Measurements from ENCODE around the gene ANO2.
"Not testable (repeated sequence)": the region's sequence is repeated elsewhere in the genome, so short reads cannot be mapped to it uniquely, and the experiment has no call there.

ANO2 gene

DNA sequence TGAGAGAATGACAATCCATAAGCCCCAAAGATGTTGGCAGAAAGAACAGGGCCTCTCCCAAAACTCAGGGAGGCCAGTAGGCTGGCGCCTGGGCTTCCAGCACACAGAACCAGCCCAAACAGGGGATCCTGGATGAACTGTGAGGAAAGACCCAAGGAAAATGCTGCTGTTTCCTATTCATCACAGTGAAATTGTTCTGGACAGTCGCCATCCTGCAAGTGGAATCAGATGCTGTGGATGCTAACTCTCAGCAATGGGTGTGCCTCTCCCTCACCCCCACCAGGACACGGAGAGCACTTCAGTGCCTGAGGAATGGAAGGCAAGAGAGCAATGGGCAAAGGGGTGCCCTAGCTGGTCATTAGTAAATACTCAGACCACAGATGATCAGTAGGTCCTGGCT lies 80.8 kb downstream of the ANO2 start:
- DNase-seq (ENCODE audit: extremely low read depth, low read depth): no peak
- TF ChIP-seq, protein P1, sequence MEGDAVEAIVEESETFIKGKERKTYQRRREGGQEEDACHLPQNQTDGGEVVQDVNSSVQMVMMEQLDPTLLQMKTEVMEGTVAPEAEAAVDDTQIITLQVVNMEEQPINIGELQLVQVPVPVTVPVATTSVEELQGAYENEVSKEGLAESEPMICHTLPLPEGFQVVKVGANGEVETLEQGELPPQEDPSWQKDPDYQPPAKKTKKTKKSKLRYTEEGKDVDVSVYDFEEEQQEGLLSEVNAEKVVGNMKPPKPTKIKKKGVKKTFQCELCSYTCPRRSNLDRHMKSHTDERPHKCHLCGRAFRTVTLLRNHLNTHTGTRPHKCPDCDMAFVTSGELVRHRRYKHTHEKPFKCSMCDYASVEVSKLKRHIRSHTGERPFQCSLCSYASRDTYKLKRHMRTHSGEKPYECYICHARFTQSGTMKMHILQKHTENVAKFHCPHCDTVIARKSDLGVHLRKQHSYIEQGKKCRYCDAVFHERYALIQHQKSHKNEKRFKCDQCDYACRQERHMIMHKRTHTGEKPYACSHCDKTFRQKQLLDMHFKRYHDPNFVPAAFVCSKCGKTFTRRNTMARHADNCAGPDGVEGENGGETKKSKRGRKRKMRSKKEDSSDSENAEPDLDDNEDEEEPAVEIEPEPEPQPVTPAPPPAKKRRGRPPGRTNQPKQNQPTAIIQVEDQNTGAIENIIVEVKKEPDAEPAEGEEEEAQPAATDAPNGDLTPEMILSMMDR (IDR thresholded peaks at IDR 0.05; ENCODE audit: low read depth, low read length): no peak

DNA sequence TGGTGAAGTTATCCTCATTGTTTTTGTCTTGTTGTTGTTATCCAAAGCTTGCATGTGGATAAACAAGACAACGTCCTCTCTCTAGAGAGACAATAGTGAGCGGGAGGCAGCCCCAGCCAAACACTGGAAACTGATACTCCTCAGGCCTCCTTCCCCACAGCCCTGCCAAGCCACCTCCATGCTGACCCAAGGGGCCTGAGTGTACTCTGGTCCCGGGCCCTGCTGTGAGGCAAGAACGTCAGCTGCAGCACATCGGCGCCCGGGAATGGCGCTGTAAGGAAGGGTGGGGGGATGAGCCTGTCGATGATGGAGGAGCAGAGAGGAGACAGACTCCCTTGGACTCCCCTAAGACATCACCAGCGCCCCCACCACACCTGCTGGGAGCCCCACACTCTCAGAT lies 83.6 kb downstream of the ANO2 start:
- TF ChIP-seq, protein P1 (IDR thresholded peaks at IDR 0.05; ENCODE audit: low read depth, low read length): no peak
- DNase-seq (ENCODE audit: extremely low read depth, low read depth): no peak

DNA sequence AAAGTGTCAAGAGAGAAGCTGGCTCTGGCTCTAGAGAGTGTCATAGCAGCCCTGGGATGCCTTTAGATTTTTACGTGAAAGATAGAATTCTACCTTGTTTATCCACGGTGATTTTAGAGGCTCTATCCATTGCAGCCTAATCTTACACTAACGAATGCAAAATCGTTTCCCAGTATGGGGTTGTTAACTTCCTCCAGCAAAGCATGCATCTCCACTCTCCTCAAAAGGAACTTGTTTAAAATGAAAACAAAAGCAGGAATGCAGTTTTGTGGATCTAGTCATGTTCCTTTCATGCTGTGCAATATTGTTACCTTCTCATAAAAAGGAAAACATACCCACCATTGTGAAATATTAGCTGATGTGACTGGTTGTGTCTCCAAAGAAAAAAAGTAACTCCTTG lies 88.4 kb downstream of the ANO2 start:
- TF ChIP-seq, protein P1 (IDR thresholded peaks at IDR 0.05; ENCODE audit: low read depth, low read length): no peak
- no peak for DNase-seq (ENCODE audit: extremely low read depth, low read depth)

DNA sequence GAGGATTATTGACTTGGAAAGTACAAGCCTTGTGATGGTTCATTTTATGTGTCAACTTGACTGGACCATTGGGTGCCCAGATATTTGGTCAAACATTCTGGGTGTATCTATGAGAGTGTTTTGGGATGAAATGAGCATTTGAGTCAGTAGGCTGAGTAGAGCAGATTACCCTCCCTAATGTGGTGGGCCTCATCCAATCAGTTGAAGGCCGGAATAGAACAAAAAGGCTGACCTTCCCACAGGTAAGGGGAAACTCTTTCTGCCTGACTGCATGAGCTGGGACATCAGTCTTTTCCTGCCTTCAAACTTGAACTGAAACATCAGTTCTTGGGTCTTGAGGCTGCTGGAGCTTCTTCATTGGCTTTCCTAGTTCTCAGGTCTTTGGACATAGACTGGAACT lies 98.1 kb downstream of the ANO2 start:
- no peak for DNase-seq (ENCODE audit: extremely low read depth, low read depth)
- TF ChIP-seq, protein P1 (IDR thresholded peaks at IDR 0.05; ENCODE audit: low read depth, low read length): no peak

DNA sequence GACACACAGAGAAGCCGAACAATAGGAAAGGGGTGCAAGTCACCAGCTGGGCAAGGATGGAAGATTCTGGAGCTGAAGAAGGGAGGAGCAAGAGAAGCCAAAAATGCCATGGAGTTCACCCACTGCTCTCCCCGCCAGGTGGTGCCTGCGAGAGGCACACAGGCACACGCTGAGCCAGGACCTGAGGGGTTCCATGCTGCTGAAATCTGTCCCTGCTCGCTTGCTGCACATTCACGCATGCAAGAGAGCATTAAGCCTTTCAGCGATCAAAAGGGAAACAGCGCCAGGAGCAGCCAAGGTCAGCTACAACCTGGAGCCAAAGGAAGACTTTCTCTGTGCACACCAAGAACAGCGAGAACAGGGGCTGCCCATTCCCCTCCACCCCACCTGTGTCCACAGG lies 104.1 kb downstream of the ANO2 start:
- DNase-seq (ENCODE audit: extremely low read depth, low read depth): no peak
- TF ChIP-seq, protein P1 (IDR thresholded peaks at IDR 0.05; ENCODE audit: low read depth, low read length): no peak

DNA sequence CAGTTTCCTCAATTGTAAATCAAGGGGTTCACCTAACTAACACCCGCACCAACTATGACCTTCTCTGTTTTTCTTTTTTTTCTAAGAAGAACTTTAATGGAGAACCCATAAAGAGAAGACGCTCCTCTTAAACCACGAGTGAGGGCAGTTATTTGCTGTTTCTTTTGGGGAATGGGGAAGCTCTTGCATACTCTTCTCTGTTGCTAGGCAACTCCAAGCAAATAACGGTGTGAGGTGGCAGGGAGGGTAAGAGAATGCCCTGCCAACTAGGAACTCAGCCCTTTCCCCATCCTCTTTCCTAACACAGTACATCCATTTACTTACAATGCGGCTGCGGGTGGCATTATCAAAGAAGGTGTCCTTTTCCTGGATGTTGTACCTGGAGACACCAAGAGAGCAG lies 114.9 kb downstream of the ANO2 start:
- no peak for DNase-seq (ENCODE audit: extremely low read depth, low read depth)
- TF ChIP-seq, protein P1 (IDR thresholded peaks at IDR 0.05; ENCODE audit: low read depth, low read length): no peak

DNA sequence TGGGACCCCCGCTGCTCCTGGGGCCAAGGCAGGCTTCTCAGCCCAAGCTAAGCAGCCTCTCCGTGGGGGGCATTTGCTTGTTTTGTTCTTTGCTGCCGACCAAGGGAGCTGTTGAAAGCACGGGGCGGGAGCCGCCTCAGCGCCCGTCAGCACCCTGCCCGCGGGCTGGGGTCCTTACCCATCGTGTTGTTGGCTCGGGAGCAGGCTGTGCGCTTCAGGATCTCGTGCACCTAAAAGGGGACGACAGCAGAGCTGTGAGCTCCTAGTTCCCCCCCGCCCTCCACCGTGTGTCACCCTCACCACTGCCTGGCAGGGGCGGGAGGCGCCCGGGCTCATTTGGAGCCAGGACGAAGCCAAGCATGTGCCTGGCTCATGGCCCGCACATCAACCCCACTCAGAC lies 117.5 kb downstream of the ANO2 start:
- DNase-seq (ENCODE audit: extremely low read depth, low read depth): no peak
- TF ChIP-seq, protein P1 (IDR thresholded peaks at IDR 0.05; ENCODE audit: low read depth, low read length): no peak

DNA sequence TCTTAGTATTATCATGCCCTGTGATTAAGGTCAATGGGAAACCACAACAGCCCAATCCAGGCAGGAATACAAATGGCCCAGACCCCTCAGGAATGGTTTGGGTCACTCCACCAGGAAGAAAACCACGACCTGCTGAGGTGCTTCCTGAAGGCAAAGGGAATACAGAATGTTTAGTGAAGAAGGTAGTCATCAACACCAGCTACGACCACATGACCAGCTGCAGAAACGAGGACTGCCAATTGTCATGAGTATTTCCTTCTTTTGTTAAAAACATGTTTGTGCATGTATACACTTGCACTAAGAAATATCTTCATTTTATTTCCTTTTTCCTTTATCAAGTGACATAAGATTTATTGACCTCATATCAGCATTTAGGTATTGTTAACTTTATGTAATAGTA lies 119.3 kb downstream of the ANO2 start:
- DNase-seq (ENCODE audit: extremely low read depth, low read depth): not testable (repeated sequence)

DNA sequence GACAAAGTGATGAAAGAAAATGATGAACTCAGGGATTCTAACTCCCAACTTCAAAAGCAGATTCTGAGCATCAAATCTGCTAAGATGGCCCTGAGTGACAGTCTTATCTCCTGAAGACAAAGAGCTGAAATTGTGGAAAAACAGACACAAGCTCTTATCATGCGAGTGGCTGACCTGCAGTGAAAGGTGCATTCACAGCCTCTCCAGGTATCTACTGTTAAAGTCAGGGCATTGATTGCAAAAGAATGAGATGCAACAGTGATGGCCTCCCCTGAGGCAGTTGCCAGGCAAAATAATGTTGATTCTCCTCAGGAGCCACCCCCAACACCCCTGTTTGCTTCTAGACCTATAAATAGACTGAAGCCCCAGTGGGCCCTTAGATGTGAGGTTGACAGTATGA lies 126.2 kb downstream of the ANO2 start:
- not testable (repeated sequence) for DNase-seq (ENCODE audit: extremely low read depth, low read depth)
